Peyer's patch (tissue), 4 donors: ENCODE data around the gene DMRT1. TPM values are rescaled to one million over a fixed set of nuclear protein-coding genes. Genes with fewer than 3 reads are reported as not detected.
A peak's percentile ranks its signal among the peaks of the same experiment; 100 is the strongest.

ENCODE experiments used
- DNase-seq, 3 donors: peaks; one replicate each; pipeline ENCODE4 v3.0.0-alpha.2; 2017 to 2019
- H3K27ac ChIP-seq, 4 donors: fragments of 200-600 bp; sonication (generic); one replicate each; pipeline ENCODE4 v1.5.1; 2016 to 2019
- H3K27me3 ChIP-seq, 2 donors: fragments of 200-600 bp; sonication (generic); one replicate each; pipeline ENCODE4 v1.5.1; 2019
- H3K36me3 ChIP-seq, 3 donors: fragments of 200-600 bp; sonication (generic); one replicate each; pipeline ENCODE4 v1.5.1; 2016 to 2019
- H3K4me1 ChIP-seq, 4 donors: fragments of 200-600 bp; sonication (generic); one replicate each; pipeline ENCODE4 v1.5.1; 2016 to 2019
- H3K4me3 ChIP-seq, 4 donors: fragments of 200-600 bp; sonication (generic); 1 replicate in 3 of 4; 2 replicates in 1 of 4; pipeline ENCODE4 v1.5.1; 2016 to 2019; ENCODE audit warnings: mild to moderate bottlenecking in 1 of 4
- H3K9me3 ChIP-seq, 4 donors: fragments of 200-600 bp; sonication (generic); one replicate each; pipeline ENCODE4 v1.5.1; 2016 to 2019; ENCODE audit warnings: mild to moderate bottlenecking in 1 of 4
- CTCF ChIP-seq, 6 experiments: fragments of 450-650 bp in 4 of 6; fragments of 200-600 bp in 2 of 6; sonication (generic) in 1 of 6; IDR thresholded peaks; one replicate each; pipeline ENCODE4 v1.5.1; 2017 to 2019; ENCODE audit warnings: antibody characterized with exemption in 6 of 6, mild to moderate bottlenecking in 3 of 6, moderate library complexity in 1 of 6
- POLR2A ChIP-seq, 2 donors: fragments of 450-650 bp; IDR thresholded peaks; one replicate each; pipeline ENCODE4 v1.5.1; 2017; ENCODE audit warnings: antibody characterized with exemption in 2 of 2, mild to moderate bottlenecking in 2 of 2, moderate library complexity in 2 of 2
- total RNA-seq, 4 donors: library from RNA; depleted of rRNA; stranded (reverse); fragments of >200 nt; gene quantifications; one replicate each; pipeline ENCODE4 v1.1.0, GENCODE V29; 2016

The DMRT1 gene
- total RNA-seq, 4 donors from 2014 or later: not detected

- no peaks in the 10 kb centered on the region for H3K36me3 ChIP-seq
- DNase-seq: no peak
- no peaks in the 10 kb centered on the region for H3K4me1 ChIP-seq
- no peak overlapping the region for H3K4me3 ChIP-seq
- no peak overlapping the region for H3K27ac ChIP-seq
- no peaks in the 10 kb centered on the region for H3K9me3 ChIP-seq
- H3K27me3 ChIP-seq: no peaks in the 10 kb centered on the region
- TF ChIP-seq POLR2A (IDR thresholded peaks at IDR 0.05): no peak
- no peak for TF ChIP-seq CTCF (IDR thresholded peaks at IDR 0.05)
Measured at GRCh38 chr9:883011-883410, 41.5 kb downstream of the DMRT1 start.

- DNase-seq: no peak
- TF ChIP-seq CTCF (IDR thresholded peaks at IDR 0.05) (no peak), POLR2A (IDR thresholded peaks at IDR 0.05) (no peak)
- Histone ChIP-seq H3K36me3 (no peaks in the 10 kb centered on the region), H3K27me3 (no peaks in the 10 kb centered on the region), H3K9me3 (no peaks in the 10 kb centered on the region), H3K4me3 (no peak overlapping the region), H3K27ac (no peak overlapping the region), H3K4me1 (no peaks in the 10 kb centered on the region)
Measured at GRCh38 chr9:886886-887285, 45.4 kb downstream of the DMRT1 start.

- Histone ChIP-seq H3K4me1 (peaks cover 0 to 2% (median 0%) of the 10 kb centered on the region in 4 donors), H3K36me3 (no peaks in the 10 kb centered on the region), H3K27ac (no peak overlapping the region), H3K27me3 (no peaks in the 10 kb centered on the region), H3K4me3 (no peak overlapping the region), H3K9me3 (no peaks in the 10 kb centered on the region)
- no peak for DNase-seq
- TF ChIP-seq CTCF (IDR thresholded peaks at IDR 0.05): no peak
- TF ChIP-seq POLR2A (IDR thresholded peaks at IDR 0.05): no peak
Measured at GRCh38 chr9:892123-892522, 50.6 kb downstream of the DMRT1 start.

GRCh38 chr9:893115-893514, 51.6 kb downstream of the DMRT1 start:
- DNase-seq: no peak
- no peaks in the 10 kb centered on the region for H3K36me3 ChIP-seq
- no peaks in the 10 kb centered on the region for H3K9me3 ChIP-seq
- TF ChIP-seq CTCF (IDR thresholded peaks at IDR 0.05) (no peak), POLR2A (IDR thresholded peaks at IDR 0.05) (no peak)
- no peak overlapping the region for H3K27ac ChIP-seq
- H3K4me1 ChIP-seq: peaks cover 0 to 2% (median 0%) of the 10 kb centered on the region in 4 donors
- H3K27me3 ChIP-seq: no peaks in the 10 kb centered on the region
- H3K4me3 ChIP-seq: no peak overlapping the region

- H3K9me3 ChIP-seq: no peaks in the 10 kb centered on the region
- DNase-seq: peak; percentile 41 to 85 (median 55)
- H3K4me1 ChIP-seq: peaks cover 0 to 2% (median 0%) of the 10 kb centered on the region in 4 donors
- TF ChIP-seq CTCF (IDR thresholded peaks at IDR 0.05) (peak; percentile 16 to 91 (median 75)), POLR2A (IDR thresholded peaks at IDR 0.05) (no peak)
- no peaks in the 10 kb centered on the region for H3K36me3 ChIP-seq
- no peak overlapping the region for H3K4me3 ChIP-seq
- H3K27ac ChIP-seq: no peak overlapping the region
- no peaks in the 10 kb centered on the region for H3K27me3 ChIP-seq
Measured at GRCh38 chr9:893843-894420, 52.4 kb downstream of the DMRT1 start.
